Ishikawa (cell line): ENCODE data around the gene ABCA9.

Source experiments
- CREB1 ChIP-seq: IDR thresholded peaks from 2 replicates; pipeline ENCODE4 v1.6.1; 2012; ENCODE audit warnings: low read depth
- EP300 ChIP-seq: IDR thresholded peaks from 2 replicates; pipeline ENCODE4 v1.6.1; 2012; ENCODE audit warnings: borderline replicate concordance
- NFIC ChIP-seq: IDR thresholded peaks from 2 replicates; pipeline ENCODE4 v1.6.1; 2012
- RAD21 ChIP-seq: IDR thresholded peaks from 2 replicates; pipeline ENCODE4 v1.6.1; 2012; ENCODE audit warnings: low read depth
- TAF1 ChIP-seq: IDR thresholded peaks from 2 replicates; pipeline ENCODE4 v1.6.1; 2012; ENCODE audit warnings: low read depth, mild to moderate bottlenecking
- TEAD4 ChIP-seq: IDR thresholded peaks from 2 replicates; pipeline ENCODE4 v1.6.1; 2012
- ZBTB7A ChIP-seq: IDR thresholded peaks from 2 replicates; pipeline ENCODE4 v1.6.1; 2012; ENCODE audit warnings: low read depth
- TF ChIP-seq, protein P1 (sequence below): IDR thresholded peaks from 2 replicates; pipeline ENCODE4 v1.6.1; 2012; ENCODE audit warnings: low read depth, mild to moderate bottlenecking

DNA sequence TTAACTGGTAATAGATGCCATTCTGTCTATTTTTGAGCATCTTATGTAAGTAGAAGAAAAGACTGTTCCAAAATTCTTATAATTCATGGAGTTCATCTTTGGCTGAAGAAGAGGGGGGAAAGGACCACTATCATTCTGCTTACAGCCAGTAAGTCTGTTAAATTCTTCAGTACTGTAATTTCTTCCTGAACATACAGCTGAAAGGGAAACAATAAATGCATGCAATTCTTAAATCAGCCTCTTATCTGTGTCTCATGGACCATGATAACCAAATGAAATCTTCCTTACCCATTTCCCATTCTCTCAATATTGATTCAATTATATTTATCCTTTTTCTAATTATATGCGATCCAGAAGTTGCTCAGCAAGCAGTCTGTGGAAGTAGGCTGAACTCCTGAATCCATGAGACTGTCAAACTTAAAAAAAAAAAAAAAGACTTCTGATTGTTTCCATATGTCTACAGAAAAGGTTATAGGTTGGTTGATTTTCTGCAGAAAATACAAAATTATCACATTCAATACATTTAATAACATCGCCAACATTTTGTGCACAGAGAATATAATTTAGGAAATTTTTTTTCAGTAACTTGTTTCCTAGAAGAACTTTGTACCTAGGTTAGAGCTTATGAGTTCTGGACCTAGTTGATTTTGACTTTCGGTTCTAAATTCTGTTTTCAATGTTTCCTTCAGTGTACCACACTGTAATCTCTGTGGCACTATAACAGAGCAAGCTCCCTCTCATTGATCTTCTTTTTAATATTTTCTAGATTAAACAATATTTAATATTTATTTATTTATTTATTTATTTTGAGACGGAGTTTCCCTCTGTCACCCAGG lies 1.2 kb upstream of the ABCA9 start:
- no peak for TF ChIP-seq EP300
- no peak for TF ChIP-seq ZBTB7A
- TF ChIP-seq NFIC: no peak
- TF ChIP-seq CREB1: no peak
- no peak for TF ChIP-seq RAD21
- TF ChIP-seq, protein P1, sequence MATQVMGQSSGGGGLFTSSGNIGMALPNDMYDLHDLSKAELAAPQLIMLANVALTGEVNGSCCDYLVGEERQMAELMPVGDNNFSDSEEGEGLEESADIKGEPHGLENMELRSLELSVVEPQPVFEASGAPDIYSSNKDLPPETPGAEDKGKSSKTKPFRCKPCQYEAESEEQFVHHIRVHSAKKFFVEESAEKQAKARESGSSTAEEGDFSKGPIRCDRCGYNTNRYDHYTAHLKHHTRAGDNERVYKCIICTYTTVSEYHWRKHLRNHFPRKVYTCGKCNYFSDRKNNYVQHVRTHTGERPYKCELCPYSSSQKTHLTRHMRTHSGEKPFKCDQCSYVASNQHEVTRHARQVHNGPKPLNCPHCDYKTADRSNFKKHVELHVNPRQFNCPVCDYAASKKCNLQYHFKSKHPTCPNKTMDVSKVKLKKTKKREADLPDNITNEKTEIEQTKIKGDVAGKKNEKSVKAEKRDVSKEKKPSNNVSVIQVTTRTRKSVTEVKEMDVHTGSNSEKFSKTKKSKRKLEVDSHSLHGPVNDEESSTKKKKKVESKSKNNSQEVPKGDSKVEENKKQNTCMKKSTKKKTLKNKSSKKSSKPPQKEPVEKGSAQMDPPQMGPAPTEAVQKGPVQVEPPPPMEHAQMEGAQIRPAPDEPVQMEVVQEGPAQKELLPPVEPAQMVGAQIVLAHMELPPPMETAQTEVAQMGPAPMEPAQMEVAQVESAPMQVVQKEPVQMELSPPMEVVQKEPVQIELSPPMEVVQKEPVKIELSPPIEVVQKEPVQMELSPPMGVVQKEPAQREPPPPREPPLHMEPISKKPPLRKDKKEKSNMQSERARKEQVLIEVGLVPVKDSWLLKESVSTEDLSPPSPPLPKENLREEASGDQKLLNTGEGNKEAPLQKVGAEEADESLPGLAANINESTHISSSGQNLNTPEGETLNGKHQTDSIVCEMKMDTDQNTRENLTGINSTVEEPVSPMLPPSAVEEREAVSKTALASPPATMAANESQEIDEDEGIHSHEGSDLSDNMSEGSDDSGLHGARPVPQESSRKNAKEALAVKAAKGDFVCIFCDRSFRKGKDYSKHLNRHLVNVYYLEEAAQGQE: no peak
- TF ChIP-seq TEAD4: no peak
- TF ChIP-seq TAF1: no peak
